Endometrial microvascular endothelial cells (primary cell): ENCODE data around the gene AP2A2. TPM values are rescaled to one million over a fixed set of nuclear protein-coding genes. Genes with fewer than 3 reads are reported as not detected.
"Not testable (repeated sequence)": the region's sequence is repeated elsewhere in the genome, so short reads cannot be mapped to it uniquely, and the experiment has no call there.

ENCODE experiments used
- in situ Hi-C: cut with HindIII; loops from 2 replicates; pipeline ENCODE4 v1.10.0; 2017; ENCODE audit warnings: low sequenced_read_pairs, low pct_unique_long_range_greater_than_20kb; ENCODE audit errors: inconsistent ontology term
- total RNA-seq: library from RNA; depleted of rRNA; stranded (reverse); fragments of >200 nt; gene quantifications from one replicate; pipeline ENCODE4 v1.2.3, GENCODE V29; 2015; ENCODE audit errors: inconsistent ontology term

AP2A2 gene
- total RNA-seq, 1 donor from 2014 or later, result 66.6 TPM

DNA sequence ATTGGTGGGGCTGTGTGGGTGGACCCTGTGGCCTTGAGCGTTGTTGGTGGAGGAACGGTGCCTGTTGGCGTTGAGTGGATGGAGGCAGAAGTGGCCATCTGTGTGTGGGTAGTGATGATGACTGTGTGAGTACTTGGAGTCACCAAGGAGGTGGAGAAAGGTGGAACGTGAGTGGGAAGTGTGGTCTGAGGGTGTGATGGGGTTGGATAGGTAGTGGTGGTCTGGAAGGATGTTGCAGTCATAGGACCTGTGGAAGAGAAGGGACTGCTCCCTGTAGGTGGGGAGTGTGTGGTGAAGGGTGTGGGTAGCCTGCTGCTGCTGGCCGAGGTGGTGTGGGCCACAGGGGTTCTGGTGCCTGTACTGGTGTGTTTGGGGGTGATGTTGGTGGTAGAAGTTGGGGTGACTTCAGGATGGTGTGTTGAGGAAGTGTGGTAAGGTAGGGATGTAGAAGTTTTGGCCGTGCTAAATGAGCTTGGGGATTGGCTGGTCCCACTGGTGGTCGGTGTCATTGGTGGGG, 91.0 kb downstream of the AP2A2 start:
- in situ Hi-C loops, result not testable (repeated sequence)

DNA sequence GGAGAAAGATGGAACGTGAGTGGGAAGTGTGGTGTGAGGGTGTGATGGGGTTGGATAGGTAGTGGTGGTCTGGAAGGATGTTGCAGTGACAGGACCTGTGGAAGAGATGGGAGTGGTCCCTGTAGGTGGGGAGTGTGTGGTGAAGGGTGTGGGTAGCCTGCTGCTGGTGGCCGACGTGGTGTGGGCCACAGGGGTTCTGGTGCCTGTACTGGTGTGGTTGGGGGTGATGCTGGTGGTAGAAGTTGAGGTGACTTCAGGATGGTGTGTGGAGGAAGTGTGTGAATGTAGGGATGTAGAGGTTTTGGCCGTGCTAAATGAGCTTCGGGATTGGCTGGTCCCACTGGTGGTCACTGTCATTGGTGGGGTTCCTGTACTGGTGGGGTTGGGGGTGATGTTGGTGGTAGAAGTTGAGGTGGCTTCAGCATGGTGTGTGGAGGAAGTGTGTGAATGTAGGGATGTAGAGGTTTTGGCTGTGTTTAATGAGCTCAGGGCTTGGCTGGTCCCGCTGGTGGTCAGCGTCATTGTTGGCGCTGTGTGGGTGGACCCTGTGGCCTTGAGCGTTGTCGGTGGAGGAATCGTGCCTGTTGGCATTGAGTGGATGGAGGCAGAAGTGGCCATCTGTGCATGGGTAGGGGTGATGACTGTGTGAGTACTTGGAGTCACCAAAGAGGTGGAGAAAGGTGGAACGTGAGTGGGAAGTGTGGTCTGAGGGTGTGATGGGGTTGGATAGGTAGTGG, 91.8 kb downstream of the AP2A2 start:
- in situ Hi-C loops, result no loop called here

DNA sequence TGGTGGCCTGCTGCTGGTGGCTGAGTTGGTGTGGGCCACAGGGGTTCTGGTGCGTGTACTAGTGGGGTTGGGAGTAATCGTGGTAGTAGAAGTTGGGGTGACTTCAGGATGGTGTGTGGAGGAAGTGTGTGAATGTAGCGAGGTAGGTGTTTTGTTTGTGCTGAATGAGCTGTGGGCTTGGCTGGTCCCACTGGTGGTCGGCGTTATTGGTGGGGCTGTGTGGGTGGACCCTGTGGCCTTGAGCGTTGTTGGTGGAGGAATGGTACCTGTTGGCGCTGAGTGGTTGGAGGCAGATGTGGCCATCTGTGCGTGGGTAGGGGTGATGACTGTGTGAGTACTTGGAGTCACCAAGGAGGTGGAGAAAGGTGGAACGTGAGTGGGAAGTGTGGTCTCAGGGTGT, 92.4 kb downstream of the AP2A2 start:
- in situ Hi-C loops, result no loop called here

DNA sequence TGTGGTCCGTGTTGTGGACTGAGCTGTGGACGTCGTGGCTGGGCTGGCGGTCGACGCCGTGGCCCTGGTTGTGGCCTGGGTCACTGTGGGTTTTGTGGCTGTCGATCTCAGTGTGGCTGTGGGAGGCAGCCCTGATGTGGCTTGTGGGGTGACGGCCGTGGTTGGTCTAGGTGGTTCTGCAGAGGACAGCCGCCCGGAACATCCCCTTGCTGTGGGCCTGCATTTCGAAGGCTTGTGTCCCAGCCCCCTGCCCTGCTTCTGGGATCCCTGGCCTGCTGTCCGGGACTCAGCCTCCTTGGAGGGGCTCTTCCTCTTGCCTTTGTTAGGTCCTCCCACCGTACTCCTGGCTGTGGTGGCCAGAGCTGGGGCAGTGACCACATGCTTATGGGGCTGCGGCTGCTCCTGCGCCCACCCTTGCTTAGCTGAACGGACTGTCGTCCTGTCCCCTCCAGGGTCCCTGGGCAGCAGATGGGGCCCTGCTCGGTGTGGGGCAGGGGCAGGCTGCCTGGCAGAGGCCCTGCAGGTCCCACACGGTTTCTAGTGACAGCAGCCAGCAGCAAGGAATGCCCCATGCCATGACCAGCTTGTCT, 93.7 kb downstream of the AP2A2 start:
- in situ Hi-C loops, result no loop called here

DNA sequence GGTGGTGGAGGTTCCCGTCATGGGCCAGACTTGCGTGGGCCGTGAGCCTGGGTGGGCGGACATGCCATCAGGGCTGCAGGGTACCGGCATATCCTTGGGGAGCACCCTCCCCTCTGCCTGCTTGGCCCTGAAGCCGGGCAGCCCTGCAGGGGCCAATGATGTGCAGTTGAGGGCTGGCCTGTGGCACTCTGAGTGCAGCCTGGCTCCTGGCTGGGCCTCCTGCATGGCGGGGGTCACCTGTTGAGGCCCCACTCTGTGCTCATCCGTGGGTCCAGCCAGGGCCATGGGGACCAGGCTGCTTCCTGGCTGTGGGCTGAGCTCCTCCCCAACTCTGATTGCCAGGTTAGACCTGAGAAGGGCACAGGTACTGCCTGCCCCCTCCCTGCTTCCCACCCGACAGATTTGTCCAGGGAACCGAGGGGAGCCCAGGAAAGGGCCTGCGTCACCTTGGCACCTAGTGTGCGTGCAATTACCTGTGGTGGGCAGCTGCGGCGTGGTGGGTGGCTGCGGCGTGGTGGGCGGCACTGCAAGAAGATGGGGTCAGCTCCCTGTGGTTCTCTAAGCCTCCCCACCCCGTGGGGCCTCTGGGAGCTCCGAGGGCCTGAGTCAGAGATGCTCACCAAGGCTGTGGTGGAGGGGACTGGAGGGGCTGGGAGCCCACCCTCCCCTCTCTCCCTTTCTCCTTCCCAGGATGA, 94.7 kb downstream of the AP2A2 start:
- in situ Hi-C loops, result no loop called here

DNA sequence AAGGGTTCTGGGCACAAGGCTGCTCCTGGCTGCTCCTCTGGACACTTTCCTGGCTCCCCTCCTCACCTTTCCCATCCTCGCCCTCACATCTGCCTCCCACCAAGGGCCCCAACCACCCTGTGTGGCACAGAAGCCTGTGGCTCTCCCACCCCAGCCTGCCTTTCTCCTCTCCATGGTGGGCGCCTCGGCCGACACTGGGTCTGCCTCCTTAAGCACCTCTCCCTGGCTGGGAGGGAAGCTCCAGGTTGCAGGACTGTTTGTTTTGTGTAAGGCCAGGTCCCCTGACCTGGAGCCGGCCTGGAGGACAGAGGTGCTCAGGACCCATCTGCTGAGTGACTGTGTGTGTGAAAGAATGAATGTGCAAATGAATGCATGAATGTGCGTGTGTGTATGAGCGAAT, 96.7 kb downstream of the AP2A2 start:
- in situ Hi-C loops, result no loop called here

DNA sequence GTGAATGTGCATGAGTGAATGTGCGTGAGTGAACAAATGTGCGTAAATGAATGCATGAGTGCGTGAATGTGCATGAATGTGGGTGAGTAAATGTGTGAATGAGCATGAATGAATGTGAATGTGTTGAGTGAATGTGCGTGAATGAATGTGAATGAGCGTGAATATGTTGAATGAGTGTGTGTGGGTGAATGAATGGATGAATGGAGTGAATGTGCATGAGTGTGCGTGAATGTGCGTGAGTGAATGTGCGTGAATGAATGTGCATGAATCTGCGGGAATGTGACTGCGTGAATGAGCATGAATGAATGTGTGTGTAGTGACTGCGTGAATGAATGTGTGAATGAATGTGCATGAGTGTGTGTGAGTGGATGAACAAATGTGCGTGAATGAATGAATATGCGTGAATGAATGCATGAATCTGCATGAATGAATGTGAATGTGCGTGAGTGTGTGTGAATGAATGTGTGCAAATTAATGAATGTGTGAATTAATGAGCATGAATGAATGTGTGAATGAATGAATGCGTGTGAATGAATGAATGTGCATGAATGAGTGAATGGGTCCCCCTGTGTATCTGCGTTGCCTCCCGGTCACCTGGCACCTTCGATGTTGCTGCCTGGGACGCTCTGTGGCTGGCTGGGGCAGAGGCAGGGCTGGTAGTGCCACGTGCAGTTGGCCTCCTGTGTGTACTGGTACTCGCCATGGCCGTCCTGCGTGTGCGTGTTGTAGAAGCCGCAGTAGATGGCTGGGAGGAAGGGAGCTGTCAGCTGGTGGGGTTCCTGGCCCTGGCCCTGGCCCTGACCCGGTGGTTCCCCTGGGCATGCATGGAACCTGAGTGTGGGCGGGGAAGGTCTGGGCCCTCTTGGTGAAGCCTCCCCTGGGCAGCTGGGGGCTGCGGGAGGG, 97.5 kb downstream of the AP2A2 start:
- in situ Hi-C loops, result no loop called here

DNA sequence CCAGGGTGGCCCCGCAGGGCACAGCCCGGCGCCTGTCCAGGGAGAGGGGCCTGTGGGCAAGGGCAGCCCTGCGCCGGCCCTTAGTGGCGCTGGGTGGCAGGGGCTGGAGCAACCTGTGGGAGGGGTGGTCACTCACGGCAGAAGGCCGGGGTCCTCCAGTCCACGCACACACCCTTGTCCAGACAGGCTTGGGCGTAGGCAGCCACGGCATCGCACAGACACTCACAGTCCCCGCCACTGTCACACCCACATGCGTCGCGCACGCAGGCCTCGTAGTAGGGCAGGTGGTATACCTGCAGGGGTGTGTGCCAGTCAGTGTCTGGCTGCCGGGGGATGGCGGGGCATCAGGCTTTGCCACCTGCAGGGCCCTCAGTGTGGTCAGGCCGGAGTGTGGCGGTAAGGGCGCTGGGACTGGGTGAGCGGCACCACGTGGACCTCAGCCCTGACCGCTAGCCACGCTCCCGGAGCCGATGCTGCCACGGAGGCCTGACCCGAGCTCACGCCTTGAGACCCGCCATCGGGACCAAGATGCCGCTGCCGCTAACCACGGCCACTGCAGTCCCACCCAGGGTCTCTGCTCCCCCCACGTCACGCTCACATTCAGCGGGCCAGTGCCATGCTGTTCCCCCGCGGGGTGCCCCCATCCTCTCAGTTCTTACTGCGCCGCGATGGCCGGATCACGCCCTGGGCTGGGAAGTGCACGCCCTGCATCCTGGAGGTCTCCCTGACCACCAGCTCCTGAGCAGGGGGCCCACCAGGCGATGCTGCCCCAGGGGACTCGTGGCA, 98.3 kb downstream of the AP2A2 start:
- in situ Hi-C loops, result no loop called here

DNA sequence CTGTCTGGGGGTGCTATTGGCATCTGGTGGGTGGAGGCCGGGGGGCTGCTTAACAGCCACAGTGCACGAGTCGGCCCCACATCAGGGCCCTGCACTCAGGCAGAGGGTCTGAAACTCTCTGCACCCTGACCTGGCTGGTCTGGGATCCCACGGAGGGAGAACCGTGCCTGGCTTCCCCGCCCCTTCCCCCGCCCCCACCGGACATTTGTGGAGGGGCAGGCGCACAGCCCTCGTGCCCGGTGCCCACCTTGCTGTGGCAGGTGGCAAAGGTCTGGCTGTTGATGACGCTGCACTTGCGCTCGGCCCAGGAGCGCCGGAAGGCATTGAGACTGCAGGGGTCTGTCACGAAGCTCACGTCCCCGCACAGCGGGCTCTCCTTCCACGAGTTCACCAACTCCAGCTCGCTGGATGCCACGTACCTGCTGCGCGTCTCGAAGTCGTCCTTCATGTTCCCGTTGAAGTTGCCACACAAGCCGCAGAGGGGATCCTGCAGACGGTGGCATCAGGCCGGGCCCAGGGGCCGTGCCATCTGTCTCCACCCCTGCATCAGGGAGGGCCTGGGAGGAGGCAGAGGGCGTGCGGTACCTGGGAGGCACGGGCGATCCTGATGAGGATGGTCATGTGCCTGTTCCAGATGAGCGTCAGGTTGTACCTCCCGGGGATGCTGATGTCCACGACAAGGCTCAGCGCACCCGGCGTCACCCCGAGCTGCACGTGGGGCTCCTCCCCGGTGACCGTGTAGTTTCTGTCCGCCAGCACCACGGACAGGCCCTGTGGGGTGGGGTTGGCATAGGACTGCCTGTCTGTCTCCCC, 99.1 kb downstream of the AP2A2 start:
- in situ Hi-C loops, result no loop called here

DNA sequence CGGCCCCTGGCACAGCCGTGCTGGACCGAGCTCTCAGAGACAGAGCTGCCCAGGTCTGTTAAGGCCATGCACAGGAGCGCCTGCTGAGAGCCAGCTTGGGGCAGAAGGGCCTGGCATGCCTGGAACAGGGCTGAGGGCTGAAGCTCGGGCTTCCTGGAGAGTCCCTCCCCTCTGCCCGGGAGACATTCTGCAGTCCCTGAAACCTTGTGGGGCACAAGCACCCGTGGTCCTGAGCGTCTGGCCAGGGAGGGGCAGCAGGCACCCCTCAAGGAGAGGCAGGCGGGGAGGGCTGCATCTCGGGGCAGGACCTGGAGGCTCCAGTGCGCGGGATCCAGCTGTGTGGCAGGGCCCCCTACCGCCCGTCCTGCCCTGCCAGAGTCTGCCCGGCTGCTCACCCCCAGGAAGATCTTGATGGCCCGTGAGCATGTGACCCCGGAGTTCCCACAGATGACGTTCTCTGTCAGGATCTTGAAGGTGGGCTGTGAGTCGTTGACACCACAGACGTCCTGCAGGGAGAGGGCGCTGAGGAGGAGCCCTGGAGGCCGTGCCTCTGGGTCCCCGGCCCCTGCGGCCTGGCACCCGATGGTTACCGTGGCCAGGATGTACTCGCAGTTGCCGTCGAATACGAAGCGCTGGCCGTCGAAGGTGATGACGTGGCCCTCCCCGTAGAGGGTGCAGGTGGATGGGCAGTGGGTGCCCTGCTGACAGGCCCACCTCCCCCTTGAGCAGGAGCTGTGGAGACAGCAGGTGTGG, 99.9 kb downstream of the AP2A2 start:
- in situ Hi-C loops, result no loop called here

DNA sequence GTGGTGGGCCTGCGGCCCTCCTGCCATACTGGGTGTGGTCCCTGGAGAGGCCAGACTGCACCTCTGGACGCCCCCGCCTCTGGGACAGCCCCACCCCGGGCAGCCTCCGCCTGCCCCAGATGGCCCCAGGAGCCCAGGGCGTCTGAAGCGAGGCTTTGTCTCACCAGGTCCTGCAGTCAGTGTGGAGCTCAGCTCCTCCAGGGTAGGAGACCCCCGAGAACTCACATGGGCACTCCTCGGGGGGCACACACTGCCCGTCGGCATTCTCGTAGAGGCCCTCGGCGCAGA, 100.4 kb downstream of the AP2A2 start:
- in situ Hi-C loops, result no loop called here

DNA sequence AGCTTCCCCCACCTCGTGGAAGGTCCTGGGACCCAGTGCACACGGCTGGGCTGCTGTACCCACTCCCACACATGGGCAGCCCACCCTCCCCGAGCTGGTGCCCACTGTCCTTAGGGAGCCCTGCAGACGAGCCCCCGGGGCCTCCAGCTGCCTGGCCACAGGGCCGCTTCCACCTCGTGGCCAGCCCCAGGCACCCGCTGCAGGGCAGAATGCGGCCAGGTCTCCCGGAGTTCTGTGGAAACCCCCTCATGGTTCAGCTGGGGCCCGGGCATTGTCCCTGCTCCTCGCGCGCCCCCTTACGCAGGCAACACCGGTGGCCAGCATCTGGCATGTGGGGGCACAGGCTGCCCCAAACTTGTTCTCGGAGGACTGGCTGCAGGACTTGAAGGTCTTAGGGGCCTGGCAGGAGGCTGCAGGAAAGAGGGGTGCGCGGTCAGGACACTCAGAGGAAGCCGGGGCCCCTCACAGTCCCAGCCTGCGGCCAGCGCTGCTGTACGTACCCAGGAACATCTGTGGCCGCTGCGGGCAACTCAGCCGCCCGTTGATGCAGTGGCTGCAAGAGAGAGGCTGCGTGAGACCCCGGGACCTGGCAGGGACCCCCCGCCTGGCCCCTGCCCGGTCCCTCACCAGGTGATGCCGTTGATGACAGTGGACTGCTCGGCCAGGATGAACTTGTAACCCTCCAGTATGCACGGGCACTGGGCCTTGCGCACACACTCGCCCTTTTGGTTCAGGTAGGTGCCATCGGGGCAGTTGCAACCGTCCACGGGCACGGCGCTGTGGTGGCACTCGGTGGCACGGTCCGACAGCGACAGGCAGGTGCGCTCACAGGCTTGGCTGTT, 101.2 kb downstream of the AP2A2 start:
- in situ Hi-C loops, result no loop called here

DNA sequence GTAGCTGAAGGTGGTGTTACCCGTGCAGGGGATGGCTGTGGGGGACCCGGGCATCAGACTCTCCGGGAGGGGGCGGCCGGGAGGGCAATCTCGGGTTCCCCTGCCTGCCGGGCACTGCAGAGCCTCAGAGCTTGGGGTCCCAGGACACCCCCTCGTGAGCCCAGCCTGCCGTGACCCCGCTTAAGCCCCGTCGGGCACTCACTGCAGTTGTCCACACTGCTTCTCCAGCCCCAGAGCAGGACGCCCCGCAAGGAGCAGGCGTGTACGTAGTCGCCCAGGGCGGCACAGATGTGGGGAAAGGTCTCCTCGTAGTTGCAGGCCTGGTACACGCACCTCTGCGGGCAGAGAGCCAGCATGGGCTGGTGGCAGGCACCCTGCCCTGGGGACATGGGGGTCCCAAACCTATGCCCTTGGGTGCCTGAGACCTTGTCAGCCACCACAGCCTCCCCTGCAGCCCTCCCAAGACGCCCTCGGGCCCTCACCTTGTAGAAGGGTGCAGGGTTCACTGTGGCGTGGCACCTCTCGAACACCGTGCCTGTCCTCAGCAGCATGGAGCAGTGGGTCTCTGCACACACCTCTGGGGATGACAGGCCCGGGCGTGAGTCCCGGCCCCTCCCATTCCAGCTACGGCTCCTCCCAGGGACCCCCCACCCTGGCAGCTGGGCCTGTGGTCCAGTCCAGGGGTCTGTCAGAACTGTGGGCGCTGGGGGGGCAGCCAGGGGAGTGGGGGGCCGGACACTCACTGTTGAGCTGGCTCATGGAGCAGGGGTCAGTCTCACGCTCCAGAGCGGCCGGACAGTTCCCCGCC, 102.0 kb downstream of the AP2A2 start:
- in situ Hi-C loops, result no loop called here

DNA sequence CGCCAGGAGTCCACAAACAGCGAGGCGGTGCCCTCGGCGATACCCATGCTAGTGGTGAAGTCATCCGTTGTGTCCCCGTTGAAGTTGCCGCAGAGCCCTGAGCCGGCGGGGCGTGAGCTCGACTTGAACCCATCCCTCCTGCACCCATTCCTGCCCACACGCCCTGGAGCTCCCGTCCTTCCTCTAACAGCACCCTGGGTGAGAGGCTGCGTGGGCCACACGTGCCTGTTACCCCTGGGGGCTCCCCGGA, 102.5 kb downstream of the AP2A2 start:
- in situ Hi-C loops, result no loop called here

DNA sequence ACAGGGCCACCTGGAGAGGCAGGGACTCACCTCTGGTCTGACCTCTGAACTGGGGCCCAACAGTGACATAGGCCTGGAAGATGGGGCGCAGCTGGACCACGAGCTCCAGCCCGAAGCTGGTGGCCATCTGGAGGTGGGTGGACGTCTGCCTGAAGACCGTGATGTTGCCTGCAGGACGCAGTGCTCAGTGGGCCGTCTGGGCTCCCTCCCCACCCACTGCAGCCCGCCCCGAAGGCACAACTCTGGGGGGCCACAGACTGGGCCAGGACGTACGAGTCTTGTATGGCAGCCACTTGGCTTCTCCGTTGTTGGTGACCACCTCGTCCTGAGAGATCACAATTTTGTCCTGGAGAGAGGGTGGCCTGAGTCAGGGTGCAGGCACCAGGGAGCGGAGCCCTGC, 102.9 kb downstream of the AP2A2 start:
- in situ Hi-C loops, result no loop called here

DNA sequence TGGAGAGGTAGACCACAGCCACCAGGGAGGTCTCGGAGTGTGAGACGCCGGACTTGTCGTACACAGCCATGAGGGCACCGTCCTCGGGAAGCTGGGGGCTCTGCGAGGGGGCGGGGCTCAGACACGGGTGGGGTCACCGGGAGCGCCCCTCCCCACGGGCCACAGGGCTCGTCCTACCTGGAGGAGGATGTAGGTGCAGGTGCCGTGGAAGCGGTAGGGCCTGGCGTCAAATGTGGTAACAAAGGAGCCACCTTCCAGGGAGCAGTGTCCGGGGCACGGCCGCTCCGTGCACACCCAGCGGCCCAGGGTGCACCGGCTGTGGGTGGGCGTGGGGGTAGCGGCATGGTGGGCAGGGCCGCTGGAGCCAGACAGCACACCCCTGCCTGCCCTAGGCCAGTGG, 103.4 kb downstream of the AP2A2 start:
- in situ Hi-C loops, result no loop called here
